GM12872 (cell line): ENCODE measurements around the gene BMAL1.

ENCODE experiments used
- TF ChIP-seq, protein P1 (sequence below): IDR thresholded peaks from 3 replicates; pipeline ENCODE4 v1.5.1; 2011; ENCODE audit warnings: low read depth, mild to moderate bottlenecking, low read length, moderate library complexity; ENCODE audit not compliant: insufficient read depth

BMAL1 gene

DNA sequence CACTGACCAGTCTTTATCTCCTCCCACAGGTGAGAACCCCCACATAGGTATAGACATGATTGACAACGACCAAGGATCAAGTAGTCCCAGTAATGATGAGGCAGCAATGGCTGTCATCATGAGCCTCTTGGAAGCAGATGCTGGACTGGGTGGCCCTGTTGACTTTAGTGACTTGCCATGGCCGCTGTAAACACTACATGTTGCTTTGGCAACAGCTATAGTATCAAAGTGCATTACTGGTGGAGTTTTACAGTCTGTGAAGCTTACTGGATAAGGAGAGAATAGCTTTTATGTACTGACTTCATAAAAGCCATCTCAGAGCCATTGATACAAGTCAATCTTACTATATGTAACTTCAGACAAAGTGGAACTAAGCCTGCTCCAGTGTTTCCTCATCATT is 109.0 kb downstream of the BMAL1 start:
- TF ChIP-seq, protein P1, sequence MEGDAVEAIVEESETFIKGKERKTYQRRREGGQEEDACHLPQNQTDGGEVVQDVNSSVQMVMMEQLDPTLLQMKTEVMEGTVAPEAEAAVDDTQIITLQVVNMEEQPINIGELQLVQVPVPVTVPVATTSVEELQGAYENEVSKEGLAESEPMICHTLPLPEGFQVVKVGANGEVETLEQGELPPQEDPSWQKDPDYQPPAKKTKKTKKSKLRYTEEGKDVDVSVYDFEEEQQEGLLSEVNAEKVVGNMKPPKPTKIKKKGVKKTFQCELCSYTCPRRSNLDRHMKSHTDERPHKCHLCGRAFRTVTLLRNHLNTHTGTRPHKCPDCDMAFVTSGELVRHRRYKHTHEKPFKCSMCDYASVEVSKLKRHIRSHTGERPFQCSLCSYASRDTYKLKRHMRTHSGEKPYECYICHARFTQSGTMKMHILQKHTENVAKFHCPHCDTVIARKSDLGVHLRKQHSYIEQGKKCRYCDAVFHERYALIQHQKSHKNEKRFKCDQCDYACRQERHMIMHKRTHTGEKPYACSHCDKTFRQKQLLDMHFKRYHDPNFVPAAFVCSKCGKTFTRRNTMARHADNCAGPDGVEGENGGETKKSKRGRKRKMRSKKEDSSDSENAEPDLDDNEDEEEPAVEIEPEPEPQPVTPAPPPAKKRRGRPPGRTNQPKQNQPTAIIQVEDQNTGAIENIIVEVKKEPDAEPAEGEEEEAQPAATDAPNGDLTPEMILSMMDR: no peak

DNA sequence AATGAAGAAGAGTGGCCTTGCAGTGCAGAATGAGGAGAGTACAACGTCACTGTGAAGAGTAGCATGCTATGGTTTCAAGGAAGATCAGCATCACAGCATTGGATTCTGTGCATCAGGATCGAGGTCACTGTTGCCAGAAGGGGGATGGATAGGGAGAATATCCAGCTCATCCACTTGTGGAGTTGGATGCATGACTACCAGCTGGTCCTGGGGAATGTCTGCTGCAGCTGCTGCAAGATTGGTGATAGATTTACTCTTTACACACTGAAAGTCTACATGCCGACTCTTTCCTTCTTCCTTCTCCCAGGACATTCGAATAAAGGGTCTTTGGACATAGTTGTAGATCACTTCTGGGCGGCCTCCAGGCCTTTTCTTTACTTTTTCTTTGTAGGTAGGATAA is 111.2 kb downstream of the BMAL1 start:
- TF ChIP-seq, protein P1: no peak

DNA sequence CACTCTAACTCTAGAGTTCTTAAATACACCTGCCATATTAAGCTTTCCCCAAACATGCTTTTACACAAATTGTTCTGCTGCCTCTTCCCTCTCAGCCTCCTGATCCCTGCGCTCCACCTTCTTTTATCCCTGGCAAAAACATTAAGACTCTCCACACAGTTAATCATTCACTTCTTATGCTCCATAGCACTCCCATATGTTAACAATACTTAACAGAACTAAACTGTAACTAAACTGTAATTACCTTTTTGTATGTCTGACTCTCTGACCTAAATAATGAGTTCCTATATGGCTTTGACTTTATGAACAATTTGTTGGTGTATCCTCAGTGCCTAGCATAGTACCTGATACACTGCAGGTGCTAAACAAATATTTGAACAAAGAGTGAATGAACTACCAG is 113.6 kb downstream of the BMAL1 start:
- TF ChIP-seq, protein P1: no peak

GRCh38 chr11:13405220-13405619 is 127.6 kb downstream of the BMAL1 start:
- TF ChIP-seq, protein P1: no peak

DNA sequence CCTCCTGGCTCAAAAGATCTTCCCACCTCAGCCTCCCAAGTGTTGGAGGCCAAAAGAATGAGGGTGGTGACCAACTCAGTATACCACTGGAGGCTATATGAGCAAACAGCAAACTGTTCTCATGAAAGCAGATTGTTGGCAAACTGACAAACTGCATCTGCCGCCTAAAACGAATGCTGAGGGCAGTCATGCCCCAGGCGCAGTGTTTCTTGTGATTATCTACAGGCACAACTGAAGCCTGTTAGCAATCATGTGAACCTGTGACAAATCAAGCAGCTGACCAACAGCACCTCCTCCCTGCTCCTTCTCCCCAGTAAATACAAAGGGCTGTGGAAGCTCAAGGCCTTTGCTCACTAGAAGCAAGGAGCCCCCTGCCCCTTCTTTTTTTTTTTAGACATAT is 137.6 kb downstream of the BMAL1 start:
- TF ChIP-seq, protein P1: no peak

DNA sequence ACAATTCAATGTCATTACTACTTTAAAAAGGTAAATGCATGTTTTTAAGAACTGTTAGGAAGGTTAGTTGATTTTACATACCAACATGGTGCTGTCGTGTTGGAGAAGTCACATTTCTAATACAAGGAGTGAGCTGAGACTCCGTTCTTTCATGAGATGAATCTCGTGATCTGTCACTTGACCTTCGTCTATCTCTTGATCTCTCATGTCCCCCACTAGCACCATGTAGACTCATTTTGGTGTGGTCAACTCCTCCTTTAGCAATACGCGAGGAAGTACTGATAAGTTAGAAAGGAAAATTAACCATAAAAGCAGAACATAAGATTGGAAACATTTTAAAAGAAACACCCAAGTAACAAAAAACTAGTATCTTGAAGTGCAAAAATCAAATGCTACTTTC is 144.0 kb downstream of the BMAL1 start:
- TF ChIP-seq, protein P1: no peak

DNA sequence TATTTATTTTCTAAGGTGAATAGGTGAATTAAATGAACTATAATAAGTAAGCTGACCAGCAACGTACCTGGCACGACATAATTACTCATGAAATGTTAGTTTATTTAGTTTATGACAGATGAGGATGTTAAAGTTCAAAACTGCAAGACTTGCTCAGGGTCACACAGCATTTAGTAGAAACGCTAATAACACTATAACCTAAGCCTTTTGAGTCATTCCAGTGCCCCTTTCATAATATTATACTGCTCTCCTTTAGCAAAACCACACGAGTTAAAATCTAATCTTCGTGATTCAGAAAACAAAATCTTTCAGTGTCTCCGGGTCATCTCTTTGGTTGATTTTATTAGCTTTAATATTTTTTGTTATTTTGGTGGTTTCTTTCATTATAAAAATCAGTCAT is 145.8 kb downstream of the BMAL1 start:
- TF ChIP-seq, protein P1: no peak

- TF ChIP-seq, protein P1: no peak
Observed at GRCh38 chr11:13427440-13427839, 149.8 kb downstream of the BMAL1 start.
